ENCODE measurements around the gene RPL12. TPM values are rescaled to one million over a fixed set of nuclear protein-coding genes. Genes with fewer than 3 reads are reported as not detected.

RPL12 gene
- total and polyA plus RNA-seq, 9 of the 15 experiments (the other 6 are each of a cell fraction or from before 2014, with no cell fraction given): 1,614 to 4,558 (median 2,531) TPM

- Histone ChIP-seq H3K79me2 (ENCODE audit: control insufficient read depth, insufficient read depth, low read length) (no peaks in the 10 kb centered on the region), H4K20me1 (replicated peaks; ENCODE audit: control insufficient read depth, insufficient read depth, low read length) (no peaks in the 10 kb centered on the region), H3K27ac (ENCODE audit: extremely low read depth, low read depth, low read length) (no peak overlapping the region), H3K4me1 (replicated peaks in 1 of 2; ENCODE audit: control insufficient read depth in 2 of 2, insufficient read depth in 2 of 2, low read length in 2 of 2) (peaks cover 0 to 4% of the 10 kb centered on the region in 2 experiments; a peak in 2 of 5 replicates), H3K4me3 (no peak overlapping the region), H3K27me3 (ENCODE audit: control insufficient read depth in 2 of 2, insufficient read depth in 2 of 2, low read length in 2 of 2) (no peaks in the 10 kb centered on the region), H3K9me1 (ENCODE audit: control insufficient read depth, insufficient read depth, low read length) (no peaks in the 10 kb centered on the region), H3K4me2 (ENCODE audit: insufficient read depth, low read length) (no peak overlapping the region), H3K9ac (ENCODE audit: insufficient read depth in 1 of 2, low read depth in 2 of 2, low read length in 2 of 2) (peak overlapping the region in 1 of 2 experiments; percentile 2; a peak in 2 of 4 replicates), H2AFZ (ENCODE audit: low read depth, low read length) (no peak overlapping the region), H3K36me3 (ENCODE audit: control insufficient read depth, insufficient read depth, low read length) (peaks cover 26% of the 10 kb centered on the region; the same call in 1 of the 3 replicates), H3K9me3 (replicated peaks; ENCODE audit: control insufficient read depth, insufficient read depth, low read depth, low read length) (no peaks in the 10 kb centered on the region)
- ATAC-seq (no peak), FAIRE-seq (no peak), DNase-seq (ENCODE audit: extremely low read depth in 1 of 4, low spot score in 3 of 4) (no peak)
- BruUV-seq (replicated peaks): no TSS peak
- in situ Hi-C loops (cut with MboI): no loop called here
- intact Hi-C loops (cut with micrococcal nuclease): no loop called here
- ChIA-PET CTCF (ENCODE audit: low intra/inter-chr PET ratio) (no interaction called here), POLR2A (interaction anchor here (1.5 kb wide), 1 partner anchor 28 kb away, joined by 5 read pairs; the partner anchor contains the start of genes LRSAM1 and RPL12)
- TF ChIP-seq ZNF431 (CRISPR knock-in tag; IDR thresholded peaks at IDR 0.05) (no peak), NRF1 (conservative IDR thresholded peaks at IDR 0.05 in 1 of 2, IDR thresholded peaks at IDR 0.05 in 1 of 2) (no peak), ZNF197 (CRISPR knock-in tag; IDR thresholded peaks at IDR 0.05; ENCODE audit: low read depth) (no peak), PCBP1 (IDR thresholded peaks at IDR 0.05; ENCODE audit: low read depth, low read length, poor library complexity, severe bottlenecking) (no peak), ZNF511 (CRISPR knock-in tag; IDR thresholded peaks at IDR 0.05) (no peak), ARID4B (CRISPR knock-in tag; IDR thresholded peaks at IDR 0.05) (no peak), ZFP91 (CRISPR knock-in tag; IDR thresholded peaks at IDR 0.05) (no peak), ZC3H4 (CRISPR knock-in tag; IDR thresholded peaks at IDR 0.05; ENCODE audit: borderline replicate concordance) (no peak), ZC3H11A (IDR thresholded peaks at IDR 0.05; ENCODE audit: low read depth, low read length) (no peak), CEBPB (tag; IDR thresholded peaks at IDR 0.05) (no peak)
- WGBS (ENCODE audit: insufficient coverage, low coverage, missing lambda C conversion rate): 73% methylated on average over 15 of the region's 17 CpGs
Measured at GRCh38 chr9:127479507-127480081, 28.4 kb upstream of the RPL12 start.

Data from K562 (cell line).